Effector memory CD4-positive, alpha-beta T cell (primary cell): ENCODE measurements around the gene STK17B.
A peak's percentile ranks its signal among the peaks of the same experiment; 100 is the strongest.
"Not testable (repeated sequence)": the region's sequence is repeated elsewhere in the genome, so short reads cannot be mapped to it uniquely, and the experiment has no call there.

Source experiments
- DNase-seq, 3 donors: peaks; one replicate each; pipeline ENCODE4 v3.0.0-alpha.2; 2020
- H3K27ac ChIP-seq: 2 replicates; pipeline ENCODE4 v1.7.0; 2013; ENCODE audit warnings: mild to moderate bottlenecking, low read length, moderate library complexity; ENCODE audit not compliant: insufficient read depth, poor library complexity, severe bottlenecking
- H3K27me3 ChIP-seq: replicated peaks from 2 replicates; pipeline ENCODE4 v1.7.0; 2013; ENCODE audit warnings: mild to moderate bottlenecking, low read length; ENCODE audit not compliant: insufficient read depth, control insufficient read depth, poor library complexity, severe bottlenecking
- H3K36me3 ChIP-seq: 2 replicates; pipeline ENCODE4 v1.7.0; 2013; ENCODE audit warnings: mild to moderate bottlenecking, low read length, moderate library complexity; ENCODE audit not compliant: control insufficient read depth, insufficient read depth
- H3K4me1 ChIP-seq: 2 replicates; pipeline ENCODE4 v1.7.0; 2013; ENCODE audit warnings: low read length, mild to moderate bottlenecking; ENCODE audit not compliant: control insufficient read depth, insufficient read depth, poor library complexity, severe bottlenecking
- H3K4me3 ChIP-seq: 2 replicates; pipeline ENCODE4 v1.7.0; 2013; ENCODE audit warnings: low read length, low read depth, mild to moderate bottlenecking; ENCODE audit not compliant: insufficient read depth, poor library complexity, severe bottlenecking
- H3K9me3 ChIP-seq: 2 replicates; pipeline ENCODE4 v1.7.0; 2013; ENCODE audit warnings: mild to moderate bottlenecking, low read length, moderate library complexity; ENCODE audit not compliant: control insufficient read depth

The STK17B gene

DNA sequence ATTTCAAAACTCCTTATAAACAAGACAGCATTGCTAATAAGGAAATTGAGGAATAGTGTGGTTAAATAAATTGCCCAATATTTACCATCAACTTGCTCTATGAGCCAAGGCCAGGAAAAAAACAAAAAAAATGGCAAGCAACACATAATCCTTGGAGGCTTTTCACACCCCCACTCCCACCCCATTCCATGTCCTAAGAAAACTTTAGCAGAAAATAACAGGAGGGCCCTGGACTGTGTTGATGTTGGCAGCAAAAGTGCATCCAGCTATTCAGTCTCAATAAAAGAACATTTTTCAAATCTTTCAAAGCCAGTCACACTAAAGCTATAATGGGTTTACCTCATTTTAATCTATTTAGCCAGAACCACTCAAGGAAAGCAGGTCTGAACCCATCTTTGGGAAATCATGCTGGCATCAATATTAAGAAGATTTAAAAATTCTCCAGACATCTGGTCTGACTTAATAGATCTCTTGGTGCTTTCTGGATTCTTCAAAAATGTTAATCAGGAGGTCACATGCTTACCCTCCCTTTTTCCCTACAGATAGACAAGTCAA is 34.6 kb upstream of the STK17B start:
- no peak for DNase-seq
- Histone ChIP-seq H3K4me1 (peaks cover 12% of the 10 kb centered on the region), H3K27me3 (no peaks in the 10 kb centered on the region), H3K4me3 (no peak overlapping the region), H3K27ac (no peak overlapping the region), H3K36me3 (no peaks in the 10 kb centered on the region), H3K9me3 (no peaks in the 10 kb centered on the region)

DNA sequence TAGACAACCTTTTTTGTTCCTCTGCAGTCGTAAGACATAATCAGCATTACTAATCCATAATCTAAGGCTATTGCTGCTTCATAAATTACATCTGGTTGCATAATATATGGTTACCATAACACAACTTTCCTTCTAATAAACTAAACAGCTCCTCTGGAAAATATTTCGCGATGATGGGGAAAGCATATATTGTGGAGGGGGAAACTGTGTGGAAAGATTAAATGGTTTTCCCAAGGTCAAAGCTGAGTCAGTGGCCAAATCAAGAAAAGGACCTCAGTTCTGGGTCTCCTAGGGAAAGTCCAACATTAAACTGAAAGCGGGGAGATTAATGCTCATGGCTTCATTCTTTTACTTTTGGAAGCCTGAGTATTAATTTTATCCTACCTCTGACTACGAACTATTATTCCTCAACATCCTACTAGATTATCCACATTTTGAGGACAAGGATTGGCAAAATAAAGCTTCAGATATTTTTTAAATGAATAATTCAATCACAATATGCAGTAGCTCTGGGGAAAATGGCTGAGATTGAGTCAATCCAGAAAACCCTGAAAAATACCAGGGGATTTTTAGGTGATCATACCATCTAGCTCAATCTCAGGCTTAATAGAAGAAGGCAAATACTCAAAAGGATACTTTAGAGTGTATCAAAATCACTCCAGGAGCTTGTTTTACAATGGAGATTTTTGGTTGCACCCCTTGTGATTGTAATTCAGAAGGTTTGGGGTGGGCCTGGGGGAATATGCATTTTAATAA is 33.8 kb upstream of the STK17B start:
- H3K9me3 ChIP-seq, result no peaks in the 10 kb centered on the region
- H3K27me3 ChIP-seq, result no peaks in the 10 kb centered on the region
- H3K4me1 ChIP-seq, result peaks cover 14% of the 10 kb centered on the region
- H3K36me3 ChIP-seq, result no peaks in the 10 kb centered on the region
- no peak overlapping the region for H3K27ac ChIP-seq
- DNase-seq, result no peak
- no peak overlapping the region for H3K4me3 ChIP-seq

DNA sequence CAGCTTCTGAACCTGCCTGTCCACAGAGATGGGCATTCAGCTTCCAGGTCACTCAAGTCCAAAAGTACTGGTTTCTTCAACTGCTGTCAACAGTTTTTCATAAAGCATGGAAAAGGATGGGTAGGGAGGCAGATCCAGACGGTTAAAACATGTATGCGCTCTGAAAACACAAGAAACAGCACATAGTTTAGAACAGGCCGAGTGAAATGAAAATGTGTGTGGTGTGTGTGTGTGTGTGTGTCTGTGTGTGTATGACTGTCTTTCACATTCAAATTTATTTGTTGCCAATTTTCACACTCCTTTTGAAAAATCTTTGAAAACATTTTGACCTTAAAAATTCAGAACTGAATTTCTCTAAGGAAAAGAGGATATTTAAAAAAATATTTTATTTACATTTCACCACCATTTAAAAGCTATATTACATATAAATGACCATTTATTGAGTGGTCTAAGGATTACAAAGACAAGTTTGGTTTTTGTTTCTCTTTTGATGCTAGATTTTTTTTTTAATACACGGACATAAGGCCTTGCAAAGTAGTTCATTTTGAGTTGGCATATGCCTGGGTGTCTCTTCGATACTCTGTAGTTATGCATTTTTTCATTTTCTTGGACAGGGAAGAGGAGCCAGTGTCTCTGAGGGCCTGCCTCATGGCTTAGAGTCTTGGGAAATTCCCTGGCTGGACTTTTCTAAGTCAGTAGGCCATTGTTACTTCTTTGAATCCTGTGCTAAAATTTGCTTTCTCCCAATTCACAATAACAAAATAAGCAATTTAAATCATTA is 30.0 kb upstream of the STK17B start:
- DNase-seq, result no peak
- no peaks in the 10 kb centered on the region for H3K9me3 ChIP-seq
- H3K27me3 ChIP-seq, result no peaks in the 10 kb centered on the region
- H3K36me3 ChIP-seq, result no peaks in the 10 kb centered on the region
- peak overlapping the region; percentile 64 for H3K27ac ChIP-seq
- peak overlapping the region; percentile 31 for H3K4me3 ChIP-seq
- peaks cover 16% of the 10 kb centered on the region for H3K4me1 ChIP-seq

DNA sequence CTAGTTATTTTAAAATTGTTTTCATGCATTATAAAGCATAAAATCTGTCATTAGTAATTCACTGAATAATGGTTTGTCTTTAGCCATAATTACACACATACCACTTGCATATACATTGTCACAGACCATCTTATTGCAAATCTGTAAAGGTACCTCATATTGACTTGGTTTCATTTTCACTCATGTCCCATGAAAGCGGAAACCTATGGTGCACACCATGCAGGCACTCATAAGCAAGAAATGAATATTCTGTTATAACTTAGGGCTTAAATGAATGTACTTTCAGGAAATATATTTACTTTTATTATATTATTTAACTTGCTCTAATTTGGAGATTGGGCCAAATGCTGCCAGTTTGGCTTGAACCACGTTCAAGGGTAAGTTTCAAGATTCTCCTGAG is 29.2 kb upstream of the STK17B start:
- H3K27ac ChIP-seq, result peak overlapping the region; percentile 64
- H3K4me1 ChIP-seq, result peaks cover 14% of the 10 kb centered on the region
- no peaks in the 10 kb centered on the region for H3K9me3 ChIP-seq
- H3K36me3 ChIP-seq, result no peaks in the 10 kb centered on the region
- DNase-seq, result no peak
- H3K4me3 ChIP-seq, result peak overlapping the region; percentile 31
- no peaks in the 10 kb centered on the region for H3K27me3 ChIP-seq

DNA sequence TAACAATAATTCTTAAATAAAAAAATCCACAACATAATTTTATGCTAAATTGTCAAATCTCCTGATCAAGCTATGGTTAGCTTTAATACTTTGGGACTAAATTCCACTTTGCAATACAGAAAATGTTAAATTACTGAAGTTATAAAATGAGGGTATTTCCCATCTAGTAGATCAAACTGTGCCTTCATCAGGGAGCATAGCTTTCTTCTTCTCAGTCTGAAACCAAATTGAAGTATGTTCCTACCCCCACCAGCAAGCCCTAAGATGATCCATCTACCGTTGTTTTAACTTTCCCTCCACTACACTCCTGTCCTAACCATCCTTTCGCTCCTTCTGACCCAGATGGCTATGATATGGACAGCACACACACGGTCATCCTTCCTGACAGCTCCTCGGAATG is 24.4 kb upstream of the STK17B start:
- H3K36me3 ChIP-seq, result no peaks in the 10 kb centered on the region
- DNase-seq, result no peak
- no peaks in the 10 kb centered on the region for H3K27me3 ChIP-seq
- no peak overlapping the region for H3K27ac ChIP-seq
- peaks cover 10% of the 10 kb centered on the region for H3K4me1 ChIP-seq
- H3K9me3 ChIP-seq, result no peaks in the 10 kb centered on the region
- no peak overlapping the region for H3K4me3 ChIP-seq

DNA sequence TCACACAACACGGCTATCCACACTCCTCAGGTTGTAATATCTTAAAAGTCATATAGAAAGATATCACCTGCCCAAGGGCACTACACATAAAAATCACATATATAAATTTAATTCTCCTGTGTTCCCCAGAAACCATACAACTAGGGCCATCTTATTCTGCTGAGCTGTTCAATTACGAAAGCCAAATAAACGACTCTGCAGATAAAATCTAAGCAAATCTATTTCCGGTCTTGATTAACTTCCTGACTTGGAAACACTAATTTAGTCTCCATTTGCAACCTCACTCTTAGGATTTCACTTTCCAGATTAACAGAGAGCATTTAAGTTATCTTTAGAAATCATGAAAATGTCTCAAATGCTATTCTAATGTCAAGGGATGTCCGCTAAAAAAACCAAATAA is 23.9 kb upstream of the STK17B start:
- Histone ChIP-seq H3K4me1 (peaks cover 10% of the 10 kb centered on the region), H3K9me3 (no peaks in the 10 kb centered on the region), H3K36me3 (no peaks in the 10 kb centered on the region), H3K27ac (no peak overlapping the region), H3K4me3 (no peak overlapping the region), H3K27me3 (no peaks in the 10 kb centered on the region)
- DNase-seq, result no peak

DNA sequence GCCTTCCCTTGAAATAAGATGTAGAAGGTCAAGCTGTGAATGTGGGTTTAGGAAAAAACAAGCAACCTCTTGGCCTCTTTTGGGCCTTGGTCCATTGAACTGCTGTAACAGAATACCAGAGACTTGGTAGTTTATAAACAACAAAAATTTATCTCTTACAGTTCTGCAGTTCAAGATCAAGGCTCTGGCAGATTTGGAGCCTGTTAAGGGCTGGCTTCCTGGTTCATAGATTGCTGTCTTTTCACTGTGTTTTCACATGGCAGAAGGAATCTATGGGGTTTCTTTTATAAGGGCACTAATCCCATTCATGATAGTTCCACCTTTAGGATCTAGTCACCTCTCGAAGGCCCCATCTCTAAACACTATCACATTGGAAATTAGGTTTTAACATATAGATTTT is 20.2 kb upstream of the STK17B start:
- no peak for DNase-seq
- H3K27me3 ChIP-seq, result no peaks in the 10 kb centered on the region
- no peaks in the 10 kb centered on the region for H3K9me3 ChIP-seq
- H3K27ac ChIP-seq, result no peak overlapping the region
- peaks cover 11% of the 10 kb centered on the region for H3K4me1 ChIP-seq
- H3K4me3 ChIP-seq, result no peak overlapping the region
- H3K36me3 ChIP-seq, result no peaks in the 10 kb centered on the region

DNA sequence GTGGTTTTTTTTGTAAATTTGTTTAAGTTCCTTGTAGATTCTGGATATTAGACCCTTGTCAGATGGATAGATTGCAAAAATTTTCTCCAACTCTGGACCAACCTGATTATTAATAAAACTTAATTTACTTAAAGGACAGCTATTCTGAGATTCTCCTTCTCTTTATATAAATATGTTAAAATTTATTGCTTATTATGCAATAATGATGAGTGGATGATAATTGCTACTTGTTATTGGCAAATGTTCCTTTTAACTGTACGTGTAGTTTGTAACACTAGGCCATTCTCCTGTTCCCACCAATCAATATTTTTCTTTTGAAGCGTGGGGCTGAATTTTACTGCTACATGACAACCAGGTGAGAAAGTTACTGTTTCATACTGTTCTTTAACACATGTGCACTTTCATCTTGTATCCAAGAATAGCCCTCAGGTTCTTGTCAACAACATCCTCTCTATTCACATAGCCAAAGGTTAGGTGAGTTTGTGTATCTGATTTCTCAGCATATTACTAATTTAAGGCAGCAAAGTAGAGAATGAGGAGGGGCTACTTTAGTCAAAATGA is 16.6 kb upstream of the STK17B start:
- Histone ChIP-seq H3K4me3 (no peak overlapping the region), H3K27me3 (no peaks in the 10 kb centered on the region), H3K4me1 (peaks cover 19% of the 10 kb centered on the region), H3K9me3 (no peaks in the 10 kb centered on the region), H3K36me3 (no peaks in the 10 kb centered on the region), H3K27ac (no peak overlapping the region)
- DNase-seq, result no peak

DNA sequence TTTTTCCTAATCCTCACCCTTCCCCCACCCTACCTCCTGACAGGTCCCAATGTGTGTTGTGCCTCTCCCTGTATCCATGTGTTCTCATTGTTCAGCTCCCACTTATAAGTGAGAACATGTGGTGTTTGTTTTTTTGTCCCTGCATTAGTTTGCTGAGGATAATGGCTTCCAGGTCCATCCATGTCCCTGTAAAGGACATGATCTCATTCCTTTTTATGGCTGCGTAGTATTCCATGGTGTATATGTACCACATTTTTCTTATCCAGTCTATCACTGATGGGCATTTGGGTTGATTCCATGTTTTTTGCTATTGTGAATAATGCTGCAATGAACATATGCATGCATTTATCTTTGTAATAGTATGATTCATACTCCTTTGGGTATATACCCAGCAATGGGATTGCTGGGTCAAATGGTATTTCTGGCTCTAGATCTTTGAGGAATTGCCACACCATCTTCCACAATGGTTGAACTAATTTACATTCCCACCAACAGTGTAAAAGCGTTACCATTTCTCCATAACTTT is 15.9 kb upstream of the STK17B start:
- not testable (repeated sequence) for H3K27ac ChIP-seq, H3K36me3 ChIP-seq, H3K4me3 ChIP-seq, H3K9me3 ChIP-seq, H3K27me3 ChIP-seq, DNase-seq
- H3K4me1 ChIP-seq, result peaks cover 27% of the 10 kb centered on the region
